OCI-LY7 (cell line): Measurements from ENCODE around the gene MTHFD1L.
"Not testable (repeated sequence)": the region's sequence is repeated elsewhere in the genome, so short reads cannot be mapped to it uniquely, and the experiment has no call there.

Experiments
- EZH2phosphoT487 ChIP-seq: fragments of 200-600 bp; sonication (generic); IDR thresholded peaks from 2 replicates; pipeline ENCODE4 v1.6.1; 2018; ENCODE audit warnings: low read depth, borderline replicate concordance, mild to moderate bottlenecking, mixed run types, antibody characterized with exemption, low read length, moderate library complexity, mixed read lengths
- TF ChIP-seq, protein P1 (sequence below): fragments of 200-600 bp; sonication (generic); conservative IDR thresholded peaks from 2 replicates; pipeline ENCODE4 v1.5.1; 2014; ENCODE audit warnings: mild to moderate bottlenecking, antibody characterized with exemption, low read length, moderate library complexity, mixed read lengths

DNA sequence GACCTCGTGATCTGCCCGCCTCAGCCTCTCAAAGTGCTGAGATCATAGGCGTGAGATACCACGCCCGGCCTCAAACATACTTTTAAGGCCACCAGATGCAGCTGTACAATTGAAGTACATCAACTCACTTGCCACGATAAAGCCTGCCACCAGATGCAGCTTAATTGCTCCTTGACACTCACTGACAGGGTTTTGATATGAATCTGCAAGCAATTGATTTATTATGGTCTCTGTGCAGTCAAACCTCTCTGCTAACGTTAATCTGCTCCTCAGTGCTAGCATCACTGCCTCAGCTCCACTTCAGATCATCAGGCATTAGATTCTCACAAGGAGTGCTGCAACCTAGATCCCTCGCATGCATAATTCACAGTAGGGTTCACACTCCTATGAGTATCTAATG is 48.9 kb upstream of the MTHFD1L start:
- TF ChIP-seq EZH2phosphoT487 = not testable (repeated sequence)
- TF ChIP-seq, protein P1, sequence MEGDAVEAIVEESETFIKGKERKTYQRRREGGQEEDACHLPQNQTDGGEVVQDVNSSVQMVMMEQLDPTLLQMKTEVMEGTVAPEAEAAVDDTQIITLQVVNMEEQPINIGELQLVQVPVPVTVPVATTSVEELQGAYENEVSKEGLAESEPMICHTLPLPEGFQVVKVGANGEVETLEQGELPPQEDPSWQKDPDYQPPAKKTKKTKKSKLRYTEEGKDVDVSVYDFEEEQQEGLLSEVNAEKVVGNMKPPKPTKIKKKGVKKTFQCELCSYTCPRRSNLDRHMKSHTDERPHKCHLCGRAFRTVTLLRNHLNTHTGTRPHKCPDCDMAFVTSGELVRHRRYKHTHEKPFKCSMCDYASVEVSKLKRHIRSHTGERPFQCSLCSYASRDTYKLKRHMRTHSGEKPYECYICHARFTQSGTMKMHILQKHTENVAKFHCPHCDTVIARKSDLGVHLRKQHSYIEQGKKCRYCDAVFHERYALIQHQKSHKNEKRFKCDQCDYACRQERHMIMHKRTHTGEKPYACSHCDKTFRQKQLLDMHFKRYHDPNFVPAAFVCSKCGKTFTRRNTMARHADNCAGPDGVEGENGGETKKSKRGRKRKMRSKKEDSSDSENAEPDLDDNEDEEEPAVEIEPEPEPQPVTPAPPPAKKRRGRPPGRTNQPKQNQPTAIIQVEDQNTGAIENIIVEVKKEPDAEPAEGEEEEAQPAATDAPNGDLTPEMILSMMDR = not testable (repeated sequence)
